Ovary (tissue), 3 donors: ENCODE data around the gene HNRNPUL1.
A peak's percentile ranks its signal among the peaks of the same experiment; 100 is the strongest.

ENCODE experiments used
- EP300 ChIP-seq: sonication (generic); formaldehyde crosslinking; IDR thresholded peaks from one replicate; pipeline ENCODE4 v1.6.1; 2017; ENCODE audit warnings: antibody characterized with exemption
- POLR2A ChIP-seq: fragments of 450-650 bp; IDR thresholded peaks from one replicate; pipeline ENCODE4 v1.6.1; 2017; ENCODE audit warnings: antibody characterized with exemption, mild to moderate bottlenecking, moderate library complexity
- TF ChIP-seq, protein P1 (sequence below), 3 donors: fragments of 450-650 bp in 2 of 3; fragments of 200-600 bp in 1 of 3; IDR thresholded peaks; one replicate each; pipeline versions ENCODE4 v1.5.1 to v1.8.0; 2016 to 2022; ENCODE audit warnings: antibody characterized with exemption in 3 of 3, mild to moderate bottlenecking in 1 of 3
- donor health status: DM: no; HTN: no; CAD: no.

GRCh38 chr19:41321600-41322270, 57.6 kb downstream of the HNRNPUL1 start:
- TF ChIP-seq, protein P1, sequence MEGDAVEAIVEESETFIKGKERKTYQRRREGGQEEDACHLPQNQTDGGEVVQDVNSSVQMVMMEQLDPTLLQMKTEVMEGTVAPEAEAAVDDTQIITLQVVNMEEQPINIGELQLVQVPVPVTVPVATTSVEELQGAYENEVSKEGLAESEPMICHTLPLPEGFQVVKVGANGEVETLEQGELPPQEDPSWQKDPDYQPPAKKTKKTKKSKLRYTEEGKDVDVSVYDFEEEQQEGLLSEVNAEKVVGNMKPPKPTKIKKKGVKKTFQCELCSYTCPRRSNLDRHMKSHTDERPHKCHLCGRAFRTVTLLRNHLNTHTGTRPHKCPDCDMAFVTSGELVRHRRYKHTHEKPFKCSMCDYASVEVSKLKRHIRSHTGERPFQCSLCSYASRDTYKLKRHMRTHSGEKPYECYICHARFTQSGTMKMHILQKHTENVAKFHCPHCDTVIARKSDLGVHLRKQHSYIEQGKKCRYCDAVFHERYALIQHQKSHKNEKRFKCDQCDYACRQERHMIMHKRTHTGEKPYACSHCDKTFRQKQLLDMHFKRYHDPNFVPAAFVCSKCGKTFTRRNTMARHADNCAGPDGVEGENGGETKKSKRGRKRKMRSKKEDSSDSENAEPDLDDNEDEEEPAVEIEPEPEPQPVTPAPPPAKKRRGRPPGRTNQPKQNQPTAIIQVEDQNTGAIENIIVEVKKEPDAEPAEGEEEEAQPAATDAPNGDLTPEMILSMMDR (IDR thresholded peaks at IDR 0.05), result peak in 2 of 3 donors; percentile 31 to 67
- TF ChIP-seq POLR2A (no peak), EP300 (no peak)
